ENCODE measurements around the gene MSL3. TPM values are rescaled to one million over a fixed set of nuclear protein-coding genes. Genes with fewer than 3 reads are reported as not detected.

The MSL3 gene
- total RNA-seq, 1 donor from 2014 or later: 27.7 TPM

DNA sequence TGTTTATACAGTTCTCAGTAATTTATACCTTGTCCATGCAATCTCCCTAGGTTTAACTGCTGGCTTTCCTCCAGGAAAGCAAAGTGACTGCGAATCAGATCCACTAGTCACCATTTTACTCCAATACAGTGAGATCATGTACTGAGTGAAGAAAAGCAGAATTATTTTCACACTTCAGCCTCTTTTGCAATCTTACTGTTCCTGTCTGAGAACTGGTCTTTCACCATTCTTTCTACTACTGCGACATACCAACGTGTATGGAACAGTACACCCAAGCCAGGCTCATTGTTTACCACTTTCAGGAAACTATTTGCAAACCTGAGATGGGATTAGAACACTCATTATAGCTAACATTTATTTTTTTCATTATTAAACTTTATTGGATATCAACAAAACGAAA lies 8.0 kb upstream of the MSL3 start:
- H3K27me3 ChIP-seq: no peaks in the 10 kb centered on the region
- DNase-seq (no peak), ATAC-seq (peak; percentile 74)
- no peaks in the 10 kb centered on the region for H3K36me3 ChIP-seq
- no peaks in the 10 kb centered on the region for H3K9me3 ChIP-seq
- H3K4me3 ChIP-seq: no peak overlapping the region
- no peaks in the 10 kb centered on the region for H3K4me1 ChIP-seq
- no peak for TF ChIP-seq CTCF (IDR thresholded peaks at IDR 0.05)
- H3K27ac ChIP-seq: no peak overlapping the region
- intact Hi-C loops (cut with DNase I): no loop called here

- intact Hi-C loops (cut with DNase I): no loop called here
These were observed 7.3 kb upstream of the MSL3 start for GRCh38 chrX:11750694-11751093.

GRCh38 chrX:11751261-11751660 lies 6.8 kb upstream of the MSL3 start:
- Histone ChIP-seq H3K4me1 (no peaks in the 10 kb centered on the region), H3K4me3 (no peak overlapping the region), H3K36me3 (no peaks in the 10 kb centered on the region), H3K27ac (no peak overlapping the region), H3K27me3 (no peaks in the 10 kb centered on the region), H3K9me3 (no peaks in the 10 kb centered on the region)
- intact Hi-C loops (cut with DNase I): no loop called here
- ATAC-seq: no peak
- no peak for TF ChIP-seq CTCF (IDR thresholded peaks at IDR 0.05)
- no peak for DNase-seq

More at GRCh38 chrX:11750694-11751093, 7.3 kb upstream of the MSL3 start:
- no peaks in the 10 kb centered on the region for H3K36me3 ChIP-seq
- H3K4me1 ChIP-seq: no peaks in the 10 kb centered on the region
- DNase-seq: no peak
- no peak for TF ChIP-seq CTCF (IDR thresholded peaks at IDR 0.05)
- H3K4me3 ChIP-seq: no peak overlapping the region
- no peaks in the 10 kb centered on the region for H3K27me3 ChIP-seq
- no peaks in the 10 kb centered on the region for H3K9me3 ChIP-seq
- no peak overlapping the region for H3K27ac ChIP-seq
- ATAC-seq: no peak

- no peaks in the 10 kb centered on the region for H3K36me3 ChIP-seq
- H3K9me3 ChIP-seq: no peaks in the 10 kb centered on the region
- TF ChIP-seq CTCF (IDR thresholded peaks at IDR 0.05): no peak
- H3K4me3 ChIP-seq: no peak overlapping the region
- intact Hi-C loops (cut with DNase I): no loop called here
- H3K27ac ChIP-seq: no peak overlapping the region
- ATAC-seq: no peak
- no peak for DNase-seq
- no peaks in the 10 kb centered on the region for H3K4me1 ChIP-seq
- no peaks in the 10 kb centered on the region for H3K27me3 ChIP-seq
These were observed 4.4 kb upstream of the MSL3 start for GRCh38 chrX:11753668-11754067.

- Histone ChIP-seq H3K4me1 (no peaks in the 10 kb centered on the region), H3K27ac (no peak overlapping the region), H3K9me3 (no peaks in the 10 kb centered on the region), H3K36me3 (no peaks in the 10 kb centered on the region), H3K4me3 (no peak overlapping the region), H3K27me3 (no peaks in the 10 kb centered on the region)
- ATAC-seq (no peak), DNase-seq (no peak)
- no peak for TF ChIP-seq CTCF (IDR thresholded peaks at IDR 0.05)
- intact Hi-C loops (cut with DNase I): no loop called here
These were observed 2.9 kb upstream of the MSL3 start for GRCh38 chrX:11754958-11755645.

DNA sequence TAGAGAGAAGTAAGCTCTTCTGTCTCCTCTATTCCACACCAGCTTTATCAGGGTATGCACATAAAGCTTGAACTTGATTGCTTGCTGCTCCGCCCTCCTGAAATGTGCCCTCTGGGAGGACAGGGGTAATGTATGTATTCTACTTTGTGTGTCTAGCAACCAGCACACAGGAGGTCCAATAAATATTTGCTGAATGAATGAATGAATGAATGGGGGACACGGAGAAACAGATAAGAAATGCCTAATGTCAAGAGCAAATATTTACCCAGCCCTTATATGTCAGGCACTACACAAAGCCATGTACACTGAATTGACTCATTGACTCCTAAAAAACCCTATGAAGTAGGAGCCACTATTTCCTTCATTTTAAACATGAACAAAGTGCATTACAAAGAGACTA lies 2.3 kb upstream of the MSL3 start:
- Histone ChIP-seq H3K4me1 (no peaks in the 10 kb centered on the region), H3K9me3 (no peaks in the 10 kb centered on the region), H3K27ac (no peak overlapping the region), H3K4me3 (no peak overlapping the region), H3K27me3 (no peaks in the 10 kb centered on the region), H3K36me3 (peaks cover under 1% of the 10 kb centered on the region)
- intact Hi-C loops (cut with DNase I): no loop called here
- ATAC-seq (no peak), DNase-seq (no peak)
- TF ChIP-seq CTCF (IDR thresholded peaks at IDR 0.05): no peak
